H1 (cell line): ENCODE measurements around the gene SLC44A5. TPM values are rescaled to one million over a fixed set of nuclear protein-coding genes. Genes with fewer than 3 reads are reported as not detected.

Experiments used
- TBP ChIP-seq: IDR thresholded peaks from 2 replicates; pipeline ENCODE4 v1.6.1; 2011; ENCODE audit warnings: low read depth, low read length, improper control_type of control experiment
- polyA plus RNA-seq, 7 experiments: library from polyadenylated mRNA; depleted of rRNA in 3 of 7; stranded (reverse) in 5 of 7; unstranded in 2 of 7; fragments of >200 nt in 5 of 7; fragments of 200-250 nt in 2 of 7; gene quantifications; 1 replicate in 5 of 7; 2 replicates in 1 of 7; 4 replicates in 1 of 7; pipeline versions ENCODE4 v1.2.1 to v1.2.3, GENCODE V29; 2011 to 2013; ENCODE audit warnings: missing spikeins in 2 of 7, mixed read lengths in 2 of 7
- total RNA-seq: library from RNA; stranded (reverse); fragmentation: NEBNext Ultra II Directional; extraction: Animal tissue kit (Norgen Biotek cat#: 25700); gene quantifications from 2 replicates; pipeline ENCODE4 v1.2.1, GENCODE V29; 2021

The SLC44A5 gene
- total and polyA plus RNA-seq, 2 of the 8 experiments (the other 6 are each of a cell fraction or from before 2014, with no cell fraction given) = 1.8 to 3.3 TPM

DNA sequence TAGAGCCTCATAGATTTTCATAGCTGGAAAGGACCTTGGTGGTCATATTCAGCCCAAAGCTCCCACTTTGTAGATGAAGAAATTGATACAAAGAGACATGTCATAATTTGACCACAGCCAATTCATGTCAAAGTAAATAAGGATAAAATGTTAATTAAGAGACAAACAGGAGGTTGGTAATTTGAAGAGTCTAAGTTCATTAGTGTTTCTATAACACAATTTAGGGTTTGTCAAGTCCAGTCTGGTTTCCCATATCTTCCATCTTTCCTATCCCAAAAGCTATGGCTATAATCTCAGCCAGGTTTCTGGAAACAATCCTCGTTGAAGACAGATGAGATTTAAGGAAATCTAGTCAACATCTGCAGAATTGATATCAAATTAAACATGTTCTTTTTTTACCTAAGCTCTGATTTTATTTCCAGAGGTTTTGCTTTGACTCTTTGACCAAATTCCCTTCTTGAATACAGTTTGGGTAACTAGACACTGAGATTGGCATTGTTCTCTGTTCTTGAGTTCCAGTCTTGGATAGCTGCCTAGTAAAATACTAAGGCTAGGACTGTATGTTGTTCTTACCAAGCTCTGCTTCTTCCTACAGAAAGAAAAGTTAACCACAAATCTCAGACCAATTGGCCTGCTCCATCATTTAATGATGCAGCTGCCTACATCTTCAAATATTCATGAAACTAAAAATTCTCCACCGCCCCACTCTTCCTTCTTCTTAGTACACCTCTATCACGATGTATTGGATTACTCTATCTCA, 62.0 kb downstream of the SLC44A5 start (continued):
- no peak for TF ChIP-seq TBP
